Liver (tissue), 9 donors: ENCODE measurements around the gene RPL31. TPM values are rescaled to one million over a fixed set of nuclear protein-coding genes. Genes with fewer than 3 reads are reported as not detected.

Experiments used
- DNase-seq: peaks from one replicate; pipeline ENCODE4 v3.0.0-alpha.2; 2017; ENCODE audit warnings: low spot score
- H3K27ac ChIP-seq, 2 donors: one replicate each; pipeline ENCODE4 v1.7.0; 2013; ENCODE audit warnings: inconsistent platforms in 2 of 2, low read length in 2 of 2, control low read depth in 1 of 2, low read depth in 1 of 2, mild to moderate bottlenecking in 1 of 2
- H3K27me3 ChIP-seq, 4 donors: one replicate each; pipeline versions ENCODE4 v1.6.1 to v1.7.0; 2013; ENCODE audit warnings: low read length in 3 of 4, inconsistent platforms in 1 of 4, mild to moderate bottlenecking in 1 of 4, moderate library complexity in 1 of 4; ENCODE audit not compliant: control insufficient read depth in 4 of 4, insufficient read depth in 4 of 4
- H3K36me3 ChIP-seq, 4 donors: one replicate each; pipeline versions ENCODE4 v1.6.1 to v1.7.0; 2013; ENCODE audit warnings: low read length in 3 of 4, mild to moderate bottlenecking in 3 of 4, low read depth in 1 of 4, moderate library complexity in 1 of 4; ENCODE audit not compliant: control insufficient read depth in 4 of 4, insufficient read depth in 3 of 4
- H3K4me1 ChIP-seq, 4 donors: one replicate each; pipeline versions ENCODE4 v1.6.1 to v1.7.0; 2013; ENCODE audit warnings: low read length in 3 of 4, mild to moderate bottlenecking in 3 of 4, moderate library complexity in 1 of 4; ENCODE audit not compliant: control insufficient read depth in 4 of 4, insufficient read depth in 4 of 4
- H3K4me3 ChIP-seq, 3 donors: one replicate each; pipeline versions ENCODE4 v1.6.1 to v1.7.0; 2013; ENCODE audit warnings: low read length in 3 of 3, control low read depth in 1 of 3, low read depth in 1 of 3, mild to moderate bottlenecking in 1 of 3
- H3K9ac ChIP-seq, 2 donors: one replicate each; pipeline ENCODE4 v1.7.0; 2013; ENCODE audit warnings: low read length in 2 of 2, mild to moderate bottlenecking in 2 of 2, moderate library complexity in 2 of 2, control low read depth in 1 of 2, low read depth in 1 of 2
- H3K9me3 ChIP-seq, 4 donors: one replicate each; pipeline versions ENCODE4 v1.6.1 to v1.7.0; 2013; ENCODE audit warnings: low read length in 3 of 4; ENCODE audit not compliant: control insufficient read depth in 4 of 4
- EGR1 ChIP-seq, 2 donors: IDR thresholded peaks; 2 replicates each; pipeline ENCODE4 v1.6.1; 2016 to 2018; ENCODE audit warnings: antibody characterized with exemption in 2 of 2, low read depth in 2 of 2
- FOXA1 ChIP-seq: IDR thresholded peaks from 2 replicates; pipeline ENCODE4 v1.6.1; 2016; ENCODE audit warnings: antibody characterized with exemption
- FOXA2 ChIP-seq: IDR thresholded peaks from 2 replicates; pipeline ENCODE4 v1.6.1; 2016; ENCODE audit warnings: antibody characterized with exemption
- GABPA ChIP-seq, 2 donors: IDR thresholded peaks in 1 of 2; conservative IDR thresholded peaks in 1 of 2; 2 replicates each; pipeline ENCODE4 v1.6.1; 2016; ENCODE audit warnings: antibody characterized with exemption in 2 of 2, mild to moderate bottlenecking in 1 of 2, moderate library complexity in 1 of 2
- HNF4A ChIP-seq, 2 donors: conservative IDR thresholded peaks; 2 replicates each; pipeline ENCODE4 v1.6.1; 2016; ENCODE audit warnings: antibody characterized with exemption in 2 of 2, mild to moderate bottlenecking in 2 of 2
- HNF4G ChIP-seq: IDR thresholded peaks from 2 replicates; pipeline ENCODE4 v1.6.1; 2016; ENCODE audit warnings: antibody characterized with exemption
- JUND ChIP-seq, 2 donors: IDR thresholded peaks; 2 replicates each; pipeline ENCODE4 v1.6.1; 2016; ENCODE audit warnings: antibody characterized with exemption in 2 of 2
- NR2F2 ChIP-seq: IDR thresholded peaks from 2 replicates; pipeline ENCODE4 v1.6.1; 2016; ENCODE audit warnings: antibody characterized with exemption
- RAD21 ChIP-seq, 2 donors: IDR thresholded peaks; 2 replicates each; pipeline ENCODE4 v1.6.1; 2016; ENCODE audit warnings: antibody characterized with exemption in 2 of 2, mild to moderate bottlenecking in 2 of 2
- RXRA ChIP-seq, 2 donors: IDR thresholded peaks; 2 replicates each; pipeline ENCODE4 v1.6.1; 2017 to 2018; ENCODE audit warnings: antibody characterized with exemption in 2 of 2, mild to moderate bottlenecking in 1 of 2
- SP1 ChIP-seq: IDR thresholded peaks from 2 replicates; pipeline ENCODE4 v1.6.1; 2018; ENCODE audit warnings: antibody characterized with exemption, mild to moderate bottlenecking
- TAF1 ChIP-seq: conservative IDR thresholded peaks from 2 replicates; pipeline ENCODE4 v1.6.1; 2016; ENCODE audit warnings: antibody characterized with exemption, mild to moderate bottlenecking
- YY1 ChIP-seq: IDR thresholded peaks from 2 replicates; pipeline ENCODE4 v1.6.1; 2016; ENCODE audit warnings: antibody characterized with exemption, mild to moderate bottlenecking
- whole genome bisulfite sequencing: extraction: QIAGEN DNeasy Blood & Tissue Kit; methylation state at CpG from one replicate; pipeline ENCODE4 v1.1.7; 2013; 5-methylcytosine and 5-hydroxymethylcytosine counted together
- polyA plus RNA-seq, 2 donors: library from polyadenylated mRNA; stranded (reverse) in 1 of 2; unstranded in 1 of 2; fragments of 200-250 nt in 1 of 2; fragments of >200 nt in 1 of 2; fragmentation: Nextera tagmentation in 1 of 2; extraction: Ambion mirVana in 1 of 2; gene quantifications; one replicate each; pipeline versions ENCODE4 v1.2.1 to v1.2.3, GENCODE V29; 2013 to 2015
- total RNA-seq, 2 donors: library from RNA; depleted of rRNA; stranded (reverse); fragments of >200 nt; gene quantifications; one replicate each; pipeline ENCODE4 v1.2.3, GENCODE V29; 2014
- TF ChIP-seq, protein P1 (sequence below): fragments of 150-350 bp; IDR thresholded peaks from 2 replicates; pipeline ENCODE4 v1.5.1; 2017; ENCODE audit warnings: improper control_type of control experiment, low read depth, low read length; ENCODE audit not compliant: missing input control
- TF ChIP-seq, protein P2 (sequence below): IDR thresholded peaks from 2 replicates; pipeline ENCODE4 v1.6.1; 2016; ENCODE audit warnings: antibody characterized with exemption
- TF ChIP-seq, protein P3 (sequence below): IDR thresholded peaks from 2 replicates; pipeline ENCODE4 v1.6.1; 2016; ENCODE audit warnings: antibody characterized with exemption, mild to moderate bottlenecking
- TF ChIP-seq, protein P4 (sequence below): IDR thresholded peaks from 2 replicates; pipeline ENCODE4 v1.6.1; 2016; ENCODE audit warnings: antibody characterized with exemption
- TF ChIP-seq, protein P5 (sequence below): IDR thresholded peaks from 2 replicates; pipeline ENCODE4 v1.6.1; 2016; ENCODE audit warnings: antibody characterized with exemption
- donor health status: healthy.
- donor health status: healthy.
- donor health status: healthy.
- donor health status: healthy.
- donor health status: healthy.

The RPL31 gene
- total and polyA plus RNA-seq, 4 donors, result 220 to 1,995 (median 581) TPM

DNA sequence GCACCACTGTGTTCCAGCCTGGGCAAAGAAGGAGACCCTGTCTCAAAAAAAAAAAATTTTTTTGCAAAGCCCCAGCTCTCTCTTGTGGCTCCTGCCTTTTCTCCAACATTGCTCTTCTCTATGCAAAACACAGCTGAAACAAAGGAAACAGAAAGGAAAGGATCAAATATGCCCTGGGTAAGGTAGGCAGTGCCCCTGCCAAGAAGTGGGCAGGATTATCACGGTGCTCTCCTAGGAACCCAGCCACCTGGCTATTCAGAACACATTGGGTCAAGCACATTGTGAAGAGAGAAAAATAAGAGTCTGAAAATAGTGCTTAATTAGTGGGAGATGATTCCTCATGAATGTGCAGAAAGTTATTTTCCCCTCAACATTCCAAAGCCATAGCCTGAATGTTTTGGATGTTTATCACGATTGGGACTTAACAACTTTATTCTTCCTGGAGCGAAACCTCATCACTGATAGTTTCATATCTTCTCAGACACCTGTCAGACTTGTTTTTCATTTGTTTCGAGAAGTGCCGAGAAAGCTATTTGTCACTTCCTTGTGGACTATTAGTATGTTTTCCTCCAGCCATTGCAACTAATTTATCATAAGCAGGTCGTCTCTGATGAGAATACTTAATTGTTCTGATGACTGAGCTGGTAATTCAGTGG lies 42.7 kb upstream of the RPL31 start:
- WGBS, result 60% methylated on average over 6 of the region's 6 CpGs
- Histone ChIP-seq H3K9me3 (no peaks in the 10 kb centered on the region), H3K36me3 (no peaks in the 10 kb centered on the region), H3K9ac (no peak overlapping the region), H3K27me3 (no peaks in the 10 kb centered on the region), H3K4me3 (no peak overlapping the region), H3K27ac (no peak overlapping the region), H3K4me1 (peaks cover 5 to 17% (median 10%) of the 10 kb centered on the region in 4 donors)
- DNase-seq, result no peak
- TF ChIP-seq, protein P1, sequence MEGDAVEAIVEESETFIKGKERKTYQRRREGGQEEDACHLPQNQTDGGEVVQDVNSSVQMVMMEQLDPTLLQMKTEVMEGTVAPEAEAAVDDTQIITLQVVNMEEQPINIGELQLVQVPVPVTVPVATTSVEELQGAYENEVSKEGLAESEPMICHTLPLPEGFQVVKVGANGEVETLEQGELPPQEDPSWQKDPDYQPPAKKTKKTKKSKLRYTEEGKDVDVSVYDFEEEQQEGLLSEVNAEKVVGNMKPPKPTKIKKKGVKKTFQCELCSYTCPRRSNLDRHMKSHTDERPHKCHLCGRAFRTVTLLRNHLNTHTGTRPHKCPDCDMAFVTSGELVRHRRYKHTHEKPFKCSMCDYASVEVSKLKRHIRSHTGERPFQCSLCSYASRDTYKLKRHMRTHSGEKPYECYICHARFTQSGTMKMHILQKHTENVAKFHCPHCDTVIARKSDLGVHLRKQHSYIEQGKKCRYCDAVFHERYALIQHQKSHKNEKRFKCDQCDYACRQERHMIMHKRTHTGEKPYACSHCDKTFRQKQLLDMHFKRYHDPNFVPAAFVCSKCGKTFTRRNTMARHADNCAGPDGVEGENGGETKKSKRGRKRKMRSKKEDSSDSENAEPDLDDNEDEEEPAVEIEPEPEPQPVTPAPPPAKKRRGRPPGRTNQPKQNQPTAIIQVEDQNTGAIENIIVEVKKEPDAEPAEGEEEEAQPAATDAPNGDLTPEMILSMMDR, result no peak
- no peak for TF ChIP-seq YY1
- TF ChIP-seq, protein P2, sequence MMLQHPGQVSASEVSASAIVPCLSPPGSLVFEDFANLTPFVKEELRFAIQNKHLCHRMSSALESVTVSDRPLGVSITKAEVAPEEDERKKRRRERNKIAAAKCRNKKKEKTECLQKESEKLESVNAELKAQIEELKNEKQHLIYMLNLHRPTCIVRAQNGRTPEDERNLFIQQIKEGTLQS, result no peak
- TF ChIP-seq RAD21 (IDR thresholded peaks at IDR 0.05), result no peak
- TF ChIP-seq, protein P3, sequence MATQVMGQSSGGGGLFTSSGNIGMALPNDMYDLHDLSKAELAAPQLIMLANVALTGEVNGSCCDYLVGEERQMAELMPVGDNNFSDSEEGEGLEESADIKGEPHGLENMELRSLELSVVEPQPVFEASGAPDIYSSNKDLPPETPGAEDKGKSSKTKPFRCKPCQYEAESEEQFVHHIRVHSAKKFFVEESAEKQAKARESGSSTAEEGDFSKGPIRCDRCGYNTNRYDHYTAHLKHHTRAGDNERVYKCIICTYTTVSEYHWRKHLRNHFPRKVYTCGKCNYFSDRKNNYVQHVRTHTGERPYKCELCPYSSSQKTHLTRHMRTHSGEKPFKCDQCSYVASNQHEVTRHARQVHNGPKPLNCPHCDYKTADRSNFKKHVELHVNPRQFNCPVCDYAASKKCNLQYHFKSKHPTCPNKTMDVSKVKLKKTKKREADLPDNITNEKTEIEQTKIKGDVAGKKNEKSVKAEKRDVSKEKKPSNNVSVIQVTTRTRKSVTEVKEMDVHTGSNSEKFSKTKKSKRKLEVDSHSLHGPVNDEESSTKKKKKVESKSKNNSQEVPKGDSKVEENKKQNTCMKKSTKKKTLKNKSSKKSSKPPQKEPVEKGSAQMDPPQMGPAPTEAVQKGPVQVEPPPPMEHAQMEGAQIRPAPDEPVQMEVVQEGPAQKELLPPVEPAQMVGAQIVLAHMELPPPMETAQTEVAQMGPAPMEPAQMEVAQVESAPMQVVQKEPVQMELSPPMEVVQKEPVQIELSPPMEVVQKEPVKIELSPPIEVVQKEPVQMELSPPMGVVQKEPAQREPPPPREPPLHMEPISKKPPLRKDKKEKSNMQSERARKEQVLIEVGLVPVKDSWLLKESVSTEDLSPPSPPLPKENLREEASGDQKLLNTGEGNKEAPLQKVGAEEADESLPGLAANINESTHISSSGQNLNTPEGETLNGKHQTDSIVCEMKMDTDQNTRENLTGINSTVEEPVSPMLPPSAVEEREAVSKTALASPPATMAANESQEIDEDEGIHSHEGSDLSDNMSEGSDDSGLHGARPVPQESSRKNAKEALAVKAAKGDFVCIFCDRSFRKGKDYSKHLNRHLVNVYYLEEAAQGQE, result no peak
- no peak for TF ChIP-seq FOXA2
- no peak for TF ChIP-seq TAF1
- TF ChIP-seq GABPA (IDR thresholded peaks at IDR 0.05 in 1 of 2, conservative IDR thresholded peaks at IDR 0.05 in 1 of 2), result no peak
- no peak for TF ChIP-seq JUND (IDR thresholded peaks at IDR 0.05)
- TF ChIP-seq, protein P4, sequence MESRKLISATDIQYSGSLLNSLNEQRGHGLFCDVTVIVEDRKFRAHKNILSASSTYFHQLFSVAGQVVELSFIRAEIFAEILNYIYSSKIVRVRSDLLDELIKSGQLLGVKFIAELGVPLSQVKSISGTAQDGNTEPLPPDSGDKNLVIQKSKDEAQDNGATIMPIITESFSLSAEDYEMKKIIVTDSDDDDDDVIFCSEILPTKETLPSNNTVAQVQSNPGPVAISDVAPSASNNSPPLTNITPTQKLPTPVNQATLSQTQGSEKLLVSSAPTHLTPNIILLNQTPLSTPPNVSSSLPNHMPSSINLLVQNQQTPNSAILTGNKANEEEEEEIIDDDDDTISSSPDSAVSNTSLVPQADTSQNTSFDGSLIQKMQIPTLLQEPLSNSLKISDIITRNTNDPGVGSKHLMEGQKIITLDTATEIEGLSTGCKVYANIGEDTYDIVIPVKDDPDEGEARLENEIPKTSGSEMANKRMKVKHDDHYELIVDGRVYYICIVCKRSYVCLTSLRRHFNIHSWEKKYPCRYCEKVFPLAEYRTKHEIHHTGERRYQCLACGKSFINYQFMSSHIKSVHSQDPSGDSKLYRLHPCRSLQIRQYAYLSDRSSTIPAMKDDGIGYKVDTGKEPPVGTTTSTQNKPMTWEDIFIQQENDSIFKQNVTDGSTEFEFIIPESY, result no peak
- no peak for TF ChIP-seq FOXA1
- no peak for TF ChIP-seq NR2F2
- TF ChIP-seq EGR1 (IDR thresholded peaks at IDR 0.05; ENCODE audit: low read depth in 2 of 2), result no peak
- TF ChIP-seq HNF4A (conservative IDR thresholded peaks at IDR 0.05), result no peak
- TF ChIP-seq RXRA (IDR thresholded peaks at IDR 0.05), result no peak
- no peak for TF ChIP-seq SP1
- TF ChIP-seq HNF4G, result no peak
- TF ChIP-seq, protein P5, sequence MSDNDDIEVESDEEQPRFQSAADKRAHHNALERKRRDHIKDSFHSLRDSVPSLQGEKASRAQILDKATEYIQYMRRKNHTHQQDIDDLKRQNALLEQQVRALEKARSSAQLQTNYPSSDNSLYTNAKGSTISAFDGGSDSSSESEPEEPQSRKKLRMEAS, result no peak
